GM18499 (cell line): ENCODE measurements around the gene TMEM135.

Experiments used
- ATAC-seq: cut with Tn5 transposase; IDR thresholded peaks from one replicate; pipeline ENCODE4 v1.9.1; 2021; ENCODE audit warnings: moderate number of reproducible peaks; ENCODE audit not compliant: insufficient read depth, unreplicated experiment

The TMEM135 gene

GRCh38 chr11:87330187-87330601, 292.5 kb downstream of the TMEM135 start:
- no peak for ATAC-seq

- ATAC-seq, result no peak
Measured at GRCh38 chr11:87331273-87331672, 293.5 kb downstream of the TMEM135 start.

GRCh38 chr11:87338046-87338639, 300.4 kb downstream of the TMEM135 start:
- ATAC-seq, result no peak

- no peak for ATAC-seq
Measured at GRCh38 chr11:87339416-87339815, 301.7 kb downstream of the TMEM135 start.

- ATAC-seq, result no peak
Measured at GRCh38 chr11:87347441-87347840, 309.7 kb downstream of the TMEM135 start.

DNA sequence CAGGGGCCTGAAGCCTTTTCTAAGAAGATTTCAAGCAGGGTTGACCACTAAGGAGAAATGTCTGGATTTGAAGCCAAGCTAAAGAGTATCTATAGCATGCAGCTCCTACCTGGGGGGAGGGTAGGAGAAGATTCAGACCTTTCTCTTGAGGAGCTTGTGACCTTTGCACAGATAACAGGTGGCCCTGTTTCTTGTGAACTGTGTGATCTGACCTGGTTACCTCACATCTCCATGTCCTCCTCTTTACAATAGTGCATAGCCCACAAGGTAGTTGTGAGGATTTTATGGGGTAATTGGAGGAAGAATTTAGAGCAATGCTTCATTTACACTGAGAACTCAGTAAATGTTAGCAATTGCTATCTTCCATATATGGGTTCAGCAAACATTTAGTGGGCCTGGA, 310.1 kb downstream of the TMEM135 start:
- ATAC-seq, result no peak

DNA sequence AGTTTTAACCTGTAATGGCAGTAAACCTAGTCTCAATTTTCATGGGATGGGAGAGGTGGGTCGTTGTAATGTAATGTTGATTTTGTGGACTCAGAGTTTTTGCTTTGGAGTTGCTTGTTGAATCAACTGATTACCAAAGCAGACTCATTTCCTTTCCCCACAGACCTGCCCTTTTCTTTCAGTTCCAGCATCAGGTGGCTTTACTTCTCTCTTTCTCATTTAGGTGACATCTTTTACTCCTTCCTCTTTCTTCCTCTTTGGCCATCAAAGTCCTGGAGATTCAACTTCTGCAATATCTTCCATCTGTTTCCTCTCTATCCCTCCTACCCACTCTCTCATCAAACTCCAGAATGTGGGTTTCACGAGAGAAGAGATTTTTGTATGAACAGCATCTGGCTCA, 313.9 kb downstream of the TMEM135 start:
- ATAC-seq, result no peak

DNA sequence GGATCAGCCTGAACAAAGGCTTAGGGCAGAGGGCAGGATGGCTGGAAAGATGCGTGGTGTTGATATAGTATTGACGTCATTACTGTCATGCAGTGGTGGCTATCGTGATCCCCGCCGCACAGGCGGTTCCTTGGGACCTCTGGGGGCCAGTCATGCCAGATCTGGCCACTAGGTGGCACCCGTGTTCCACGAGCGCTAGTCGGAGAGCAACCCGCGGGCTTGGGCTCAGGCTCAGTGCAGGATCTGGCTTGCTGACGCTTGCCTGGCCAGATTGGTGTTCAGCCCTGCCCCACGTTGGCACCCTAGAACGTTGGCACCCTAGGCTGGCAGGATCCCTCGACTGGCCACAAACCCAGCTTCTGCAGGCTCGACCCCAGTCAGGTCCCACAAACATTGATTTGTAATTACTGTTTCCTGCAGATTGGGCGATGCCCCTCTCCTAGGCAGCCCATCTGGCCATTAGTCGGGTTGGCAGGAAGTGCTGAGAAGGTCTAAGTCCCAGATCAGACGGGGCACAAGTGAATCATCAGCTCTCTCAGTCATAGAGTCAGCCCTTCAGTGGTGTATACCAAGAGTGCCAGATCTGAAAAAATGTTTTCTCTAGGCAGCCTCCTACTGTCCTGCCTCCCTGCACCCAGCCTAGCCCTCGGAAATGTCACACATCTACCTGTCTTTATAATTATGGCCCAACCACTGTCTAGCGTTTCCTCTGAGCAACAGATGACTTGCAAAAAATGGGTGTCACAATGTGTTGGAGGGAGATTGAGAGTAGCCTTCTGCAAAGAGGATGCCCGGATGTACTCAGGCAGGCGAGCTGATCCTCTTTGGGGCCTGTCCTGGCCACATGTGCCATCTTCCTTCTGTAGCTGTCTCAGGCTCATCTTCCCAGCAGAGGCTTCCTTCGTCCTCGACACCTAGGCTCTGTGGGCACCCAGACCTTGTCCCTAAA, 315.3 kb downstream of the TMEM135 start:
- peak; percentile 81 for ATAC-seq

DNA sequence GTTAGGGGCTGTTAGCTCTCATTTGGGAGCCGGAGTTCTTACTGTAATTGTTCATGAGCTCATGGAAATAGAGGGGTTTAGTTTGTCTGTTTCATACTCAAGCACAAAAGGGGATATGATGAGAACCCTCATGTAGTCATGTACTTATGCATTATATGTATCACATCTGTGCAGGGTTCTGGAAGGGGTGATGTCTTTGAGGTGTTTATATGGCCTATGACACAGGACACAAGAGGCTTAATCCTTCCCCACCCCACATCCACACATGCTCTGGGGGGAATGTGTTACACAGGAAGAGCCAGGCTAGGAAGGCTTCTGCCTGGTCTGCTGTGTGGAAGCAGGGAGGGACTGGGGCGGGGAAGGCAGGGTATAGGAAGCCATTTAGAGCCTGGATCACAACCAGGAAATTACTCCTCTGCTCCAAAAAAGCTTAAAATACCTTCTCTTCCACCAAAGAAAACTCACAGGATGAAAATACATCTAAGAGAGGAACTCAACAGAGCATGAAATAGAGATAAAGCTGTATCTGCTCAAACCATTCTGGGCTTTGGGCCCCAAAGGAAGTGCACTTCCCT, 316.1 kb downstream of the TMEM135 start:
- ATAC-seq, result no peak

DNA sequence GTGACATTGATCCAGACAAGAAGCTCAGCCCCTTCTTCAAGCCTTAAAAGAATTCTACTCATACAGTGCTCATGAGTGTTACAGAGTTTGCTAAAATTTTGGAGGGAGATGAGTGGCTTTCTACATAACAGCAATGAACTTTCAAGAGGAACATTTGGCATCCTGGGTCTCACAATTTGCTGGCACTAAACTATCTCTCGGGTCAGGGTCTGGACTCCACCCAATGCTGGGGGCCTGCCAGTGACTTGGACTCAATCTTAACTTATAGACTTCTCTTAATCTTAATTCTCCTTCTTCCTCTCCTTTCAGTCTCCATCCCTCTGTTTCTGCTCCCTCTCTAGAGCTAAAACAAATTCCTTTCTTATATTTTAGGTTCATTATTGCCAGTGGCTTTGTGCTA, 317.9 kb downstream of the TMEM135 start:
- no peak for ATAC-seq

GRCh38 chr11:87356428-87356827, 318.7 kb downstream of the TMEM135 start:
- ATAC-seq, result no peak

GRCh38 chr11:87358461-87358860, 320.7 kb downstream of the TMEM135 start:
- no peak for ATAC-seq

DNA sequence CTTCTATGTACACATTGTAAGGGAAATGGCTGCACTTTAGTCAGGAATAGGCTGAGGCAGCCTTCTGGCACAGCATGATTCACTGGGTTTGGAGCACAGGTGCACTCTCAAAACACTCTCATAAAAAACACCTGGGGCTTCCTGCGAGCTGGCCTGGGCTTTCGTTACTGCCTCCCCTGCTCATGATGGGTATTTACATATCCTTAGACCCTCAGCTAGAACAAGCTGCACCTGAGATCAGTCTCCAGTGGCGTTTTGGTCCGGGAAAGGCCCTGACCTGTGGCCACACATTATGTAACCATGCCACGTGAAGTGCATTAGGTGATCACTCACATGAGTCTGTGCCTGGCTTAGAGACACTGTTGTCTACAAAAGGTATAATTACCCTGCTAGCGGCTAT, 321.7 kb downstream of the TMEM135 start:
- ATAC-seq, result no peak

GRCh38 chr11:87361891-87362290, 324.2 kb downstream of the TMEM135 start:
- no peak for ATAC-seq

DNA sequence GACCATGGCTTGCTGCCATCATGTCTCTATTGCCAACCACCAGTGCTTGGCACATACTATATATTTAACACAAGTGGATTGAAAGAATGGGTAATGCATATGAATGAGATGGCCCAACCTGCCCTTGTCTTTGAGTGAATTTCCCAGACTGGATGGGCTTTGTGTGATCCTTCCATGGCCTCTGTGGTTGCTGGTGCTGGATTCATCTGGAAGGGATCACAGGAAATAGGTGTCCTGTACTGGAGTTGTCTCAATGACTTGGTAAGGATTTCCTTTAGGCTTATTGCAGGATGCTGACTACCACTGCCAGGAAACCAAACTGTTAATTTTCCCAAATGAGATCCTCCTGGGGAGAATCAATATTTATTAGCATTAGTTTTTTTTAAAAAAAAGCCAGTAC, 328.6 kb downstream of the TMEM135 start:
- ATAC-seq, result no peak

GRCh38 chr11:87366763-87367405, 329.1 kb downstream of the TMEM135 start:
- no peak for ATAC-seq

DNA sequence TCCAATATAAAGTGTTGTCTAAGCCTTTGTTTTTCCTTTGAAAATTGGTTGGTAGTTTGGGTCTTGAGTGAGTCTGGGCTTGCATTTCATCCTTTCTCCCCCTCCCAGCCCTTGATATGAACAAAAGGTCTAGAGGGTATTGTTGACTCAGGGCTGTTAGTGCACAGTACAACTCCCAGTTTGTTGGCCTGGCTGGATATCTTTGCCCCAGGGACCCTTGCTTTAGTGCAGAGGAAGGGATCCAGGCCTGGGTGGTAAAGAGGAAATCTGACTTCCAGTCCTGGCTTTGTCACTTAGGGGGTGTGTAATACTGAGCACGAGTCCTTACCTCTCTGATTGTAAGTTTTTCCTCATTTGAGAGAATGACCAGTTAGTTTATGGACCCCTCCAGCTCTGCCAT, 330.4 kb downstream of the TMEM135 start:
- no peak for ATAC-seq

DNA sequence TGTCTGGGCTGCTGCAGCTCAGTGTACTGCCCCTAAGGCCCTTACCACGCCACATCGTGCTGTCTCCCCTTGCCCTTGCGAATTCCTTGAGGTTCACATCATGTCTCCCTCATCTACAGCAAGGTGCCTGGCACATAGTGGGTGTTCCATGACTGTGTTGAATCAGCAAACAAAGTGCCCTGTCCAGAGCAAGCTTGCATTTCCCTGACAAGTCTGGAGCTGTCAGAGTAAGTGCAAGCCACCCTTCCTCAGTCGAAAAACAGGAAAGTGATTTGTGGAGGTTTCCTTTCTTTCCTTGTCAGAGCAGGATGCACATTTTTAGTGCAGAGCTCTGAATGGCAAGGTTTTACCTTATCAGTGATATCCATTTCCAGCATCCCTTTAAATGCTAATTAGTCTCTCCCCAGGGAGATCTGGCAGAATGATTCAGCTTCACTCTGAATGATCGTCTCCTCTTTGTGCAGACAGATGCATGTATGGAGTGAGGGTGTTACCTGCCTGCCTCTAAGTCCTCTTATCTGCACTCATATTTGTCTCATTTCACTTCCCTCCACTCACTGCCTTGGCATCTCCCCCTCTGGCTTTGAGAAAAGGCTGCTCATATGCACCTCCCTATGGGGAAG, 331.2 kb downstream of the TMEM135 start:
- no peak for ATAC-seq

DNA sequence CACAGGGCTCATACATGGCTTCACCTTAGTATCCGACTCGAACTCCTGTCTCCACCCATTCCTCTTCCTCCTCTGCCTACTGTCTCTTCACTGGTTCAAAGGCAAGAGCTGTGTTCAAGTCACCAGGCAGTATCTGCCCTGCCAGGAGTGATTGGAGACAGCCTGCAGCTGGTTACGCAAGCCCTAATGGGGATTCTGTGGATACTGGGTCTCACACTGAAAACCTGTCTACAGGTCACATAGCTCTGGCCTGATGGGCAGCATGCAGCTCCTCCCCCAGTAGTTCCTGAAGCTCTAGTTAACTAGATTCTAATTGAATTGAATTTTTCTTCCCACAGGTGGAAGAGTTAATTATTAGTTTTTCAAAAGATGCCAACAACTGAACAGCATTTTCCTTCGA, 332.2 kb downstream of the TMEM135 start:
- ATAC-seq, result no peak

- no peak for ATAC-seq
Measured at GRCh38 chr11:87372065-87372464, 334.3 kb downstream of the TMEM135 start.
